Trophoblast cell (in vitro differentiated cells and primary cell): ENCODE measurements around the gene BCL2L1.

Experiments
- DNase-seq, 2 donors: peaks; one replicate each; pipeline ENCODE4 v3.0.0-alpha.2; 2016
- H2AFZ ChIP-seq: 2 replicates; pipeline ENCODE4 v1.6.1; 2013; ENCODE audit warnings: low read length, moderate library complexity, mild to moderate bottlenecking; ENCODE audit not compliant: insufficient read depth, poor library complexity
- H2AK5ac ChIP-seq: 2 replicates; pipeline ENCODE4 v1.6.1; 2013; ENCODE audit warnings: mild to moderate bottlenecking, low read length
- H2BK120ac ChIP-seq: 2 replicates; pipeline ENCODE4 v1.6.1; 2013; ENCODE audit warnings: low read length, mild to moderate bottlenecking, moderate library complexity; ENCODE audit not compliant: insufficient read depth, poor library complexity
- H2BK12ac ChIP-seq: 2 replicates; pipeline ENCODE4 v1.6.1; 2013; ENCODE audit warnings: mild to moderate bottlenecking, low read length, moderate library complexity
- H2BK5ac ChIP-seq: 2 replicates; pipeline ENCODE4 v1.6.1; 2013; ENCODE audit warnings: low read length, low read depth, moderate library complexity, mild to moderate bottlenecking; ENCODE audit not compliant: poor library complexity
- H3K14ac ChIP-seq: 2 replicates; pipeline ENCODE4 v1.6.1; 2013; ENCODE audit warnings: mild to moderate bottlenecking, low read length
- H3K18ac ChIP-seq: 2 replicates; pipeline ENCODE4 v1.6.1; 2013; ENCODE audit warnings: mild to moderate bottlenecking, low read length
- H3K23ac ChIP-seq: 2 replicates; pipeline ENCODE4 v1.6.1; 2013; ENCODE audit warnings: low read length
- H3K27ac ChIP-seq: 2 replicates; pipeline ENCODE4 v1.5.1; 2013; ENCODE audit warnings: low read depth, mild to moderate bottlenecking, inconsistent platforms, low read length, moderate library complexity
- H3K27me3 ChIP-seq: 2 replicates; pipeline ENCODE4 v1.6.1; 2013; ENCODE audit warnings: inconsistent platforms, mild to moderate bottlenecking, low read length, moderate library complexity; ENCODE audit not compliant: insufficient read depth
- H3K36me3 ChIP-seq, 2 experiments: 1 replicate in 1 of 2; 2 replicates in 1 of 2; pipeline ENCODE4 v1.6.1; 2013; ENCODE audit warnings: low read length in 2 of 2, mild to moderate bottlenecking in 2 of 2, moderate library complexity in 1 of 2; ENCODE audit not compliant: insufficient read depth in 2 of 2, control insufficient read depth in 1 of 2
- H3K4ac ChIP-seq: 2 replicates; pipeline ENCODE4 v1.6.1; 2013; ENCODE audit warnings: low read depth, mild to moderate bottlenecking, low read length, moderate library complexity
- H3K4me1 ChIP-seq, 2 experiments: 1 replicate in 1 of 2; 2 replicates in 1 of 2; pipeline ENCODE4 v1.6.1; 2013; ENCODE audit warnings: low read length in 2 of 2, mild to moderate bottlenecking in 2 of 2, moderate library complexity in 1 of 2; ENCODE audit not compliant: insufficient read depth in 2 of 2, control insufficient read depth in 1 of 2
- H3K4me2 ChIP-seq: 2 replicates; pipeline ENCODE4 v1.6.1; 2013; ENCODE audit warnings: inconsistent platforms, mild to moderate bottlenecking, low read length, moderate library complexity
- H3K4me3 ChIP-seq: 2 replicates; pipeline ENCODE4 v1.5.1; 2013; ENCODE audit warnings: mild to moderate bottlenecking, low read depth, low read length, inconsistent platforms
- H3K79me1 ChIP-seq: one replicate; pipeline ENCODE4 v1.6.1; 2013; ENCODE audit warnings: low read length
- H3K79me2 ChIP-seq: 2 replicates; pipeline ENCODE4 v1.6.1; 2013; ENCODE audit warnings: low read length, mild to moderate bottlenecking; ENCODE audit not compliant: control insufficient read depth, insufficient read depth, poor library complexity
- H3K9ac ChIP-seq: 2 replicates; pipeline ENCODE4 v1.6.1; 2013; ENCODE audit warnings: mild to moderate bottlenecking, low read length
- H3K9me3 ChIP-seq: 2 replicates; pipeline ENCODE4 v1.6.1; 2013; ENCODE audit warnings: low read depth, mild to moderate bottlenecking, control low read depth, inconsistent platforms, low read length; ENCODE audit not compliant: insufficient read depth
- H4K12ac ChIP-seq: 2 replicates; pipeline ENCODE4 v1.6.1; 2013; ENCODE audit warnings: low read depth, mild to moderate bottlenecking, low read length, moderate library complexity
- H4K8ac ChIP-seq: 2 replicates; pipeline ENCODE4 v1.6.1; 2013; ENCODE audit warnings: low read depth, mild to moderate bottlenecking, low read length, moderate library complexity
- H4K91ac ChIP-seq: one replicate; pipeline ENCODE4 v1.6.1; 2013; ENCODE audit warnings: low read depth, mild to moderate bottlenecking, low read length, moderate library complexity
- WGBS: extraction: QIAGEN DNeasy Blood & Tissue Kit; methylation state at CpG from one replicate; pipeline ENCODE4 v1.1.7; 2013; ENCODE audit warnings: missing lambda C conversion rate; ENCODE audit not compliant: insufficient read length, insufficient coverage; ENCODE audit errors: extremely low coverage; 5-methylcytosine and 5-hydroxymethylcytosine counted together

Gene BCL2L1

GRCh38 chr20:31695849-31696804 lies 26.5 kb downstream of the BCL2L1 start:
- Histone ChIP-seq H3K27ac (no peak overlapping the region), H3K36me3 (peaks cover 2 to 4% of the 10 kb centered on the region in 2 experiments), H3K4ac (no peak overlapping the region), H3K4me1 (peaks cover 9 to 14% of the 10 kb centered on the region in 2 experiments), H3K79me2 (peaks cover 2% of the 10 kb centered on the region), H3K18ac (no peak overlapping the region), H3K27me3 (no peaks in the 10 kb centered on the region), H3K23ac (no peak overlapping the region), H3K9me3 (no peaks in the 10 kb centered on the region), H3K4me2 (no peak overlapping the region), H3K4me3 (no peak overlapping the region), H4K8ac (no peak overlapping the region), H4K91ac (no peak overlapping the region), H2BK5ac (no peak overlapping the region), H4K12ac (no peak overlapping the region), H3K9ac (no peak overlapping the region), H2BK12ac (no peak overlapping the region), H2AFZ (no peak overlapping the region), H2AK5ac (no peak overlapping the region), H2BK120ac (no peak overlapping the region), H3K14ac (no peak overlapping the region), H3K79me1 (peaks cover 17% of the 10 kb centered on the region)
- no CpG with 5 or more reads among the region's 12 CpGs for WGBS
- peak; percentile 64 to 71 for DNase-seq

GRCh38 chr20:31694842-31695593 lies 27.6 kb downstream of the BCL2L1 start:
- Histone ChIP-seq H4K8ac (no peak overlapping the region), H2BK12ac (peak overlapping the region; percentile 32), H2AFZ (no peak overlapping the region), H3K79me2 (peaks cover 2% of the 10 kb centered on the region), H4K91ac (no peak overlapping the region), H3K4me1 (peaks cover 9 to 14% of the 10 kb centered on the region in 2 experiments), H3K27me3 (no peaks in the 10 kb centered on the region), H3K4me3 (no peak overlapping the region), H3K18ac (no peak overlapping the region), H3K79me1 (peaks cover 12% of the 10 kb centered on the region), H3K27ac (no peak overlapping the region), H2AK5ac (no peak overlapping the region), H3K9ac (no peak overlapping the region), H3K9me3 (no peaks in the 10 kb centered on the region), H2BK120ac (no peak overlapping the region), H3K4ac (peak overlapping the region; percentile 50), H3K23ac (no peak overlapping the region), H3K4me2 (no peak overlapping the region), H3K36me3 (peaks cover 2 to 4% of the 10 kb centered on the region in 2 experiments), H4K12ac (no peak overlapping the region), H3K14ac (no peak overlapping the region), H2BK5ac (no peak overlapping the region)
- DNase-seq: no peak
- WGBS: no CpG with 5 or more reads among the region's 5 CpGs

GRCh38 chr20:31693987-31694661 lies 28.5 kb downstream of the BCL2L1 start:
- H3K4me2 ChIP-seq: no peak overlapping the region
- H2BK120ac ChIP-seq: no peak overlapping the region
- DNase-seq: no peak
- peaks cover 2% of the 10 kb centered on the region for H3K79me2 ChIP-seq
- H2BK12ac ChIP-seq: peak overlapping the region; percentile 31
- H3K14ac ChIP-seq: no peak overlapping the region
- H3K27ac ChIP-seq: no peak overlapping the region
- H4K91ac ChIP-seq: peak overlapping the region; percentile 59
- H4K12ac ChIP-seq: no peak overlapping the region
- peak overlapping the region; percentile 73 for H3K4ac ChIP-seq
- H3K79me1 ChIP-seq: peaks cover 7% of the 10 kb centered on the region
- H3K4me3 ChIP-seq: no peak overlapping the region
- no peak overlapping the region for H2AFZ ChIP-seq
- no peaks in the 10 kb centered on the region for H3K9me3 ChIP-seq
- peaks cover 2 to 6% of the 10 kb centered on the region in 2 experiments for H3K36me3 ChIP-seq
- H3K4me1 ChIP-seq: peaks cover 6 to 9% of the 10 kb centered on the region in 2 experiments
- H4K8ac ChIP-seq: no peak overlapping the region
- H3K23ac ChIP-seq: no peak overlapping the region
- H2BK5ac ChIP-seq: no peak overlapping the region
- H3K18ac ChIP-seq: peak overlapping the region; percentile 75
- no peak overlapping the region for H3K9ac ChIP-seq
- peak overlapping the region; percentile 70 for H2AK5ac ChIP-seq
- no peaks in the 10 kb centered on the region for H3K27me3 ChIP-seq
- no CpG with 5 or more reads among the region's 4 CpGs for WGBS

GRCh38 chr20:31693402-31693801 lies 29.3 kb downstream of the BCL2L1 start:
- DNase-seq: no peak
- H3K23ac ChIP-seq: no peak overlapping the region
- no peak overlapping the region for H3K27ac ChIP-seq
- H3K9me3 ChIP-seq: no peaks in the 10 kb centered on the region
- H2BK12ac ChIP-seq: no peak overlapping the region
- H4K12ac ChIP-seq: no peak overlapping the region
- no peak overlapping the region for H2BK120ac ChIP-seq
- H3K79me2 ChIP-seq: peaks cover 2% of the 10 kb centered on the region
- H4K91ac ChIP-seq: no peak overlapping the region
- H2AK5ac ChIP-seq: no peak overlapping the region
- H2BK5ac ChIP-seq: no peak overlapping the region
- no peak overlapping the region for H4K8ac ChIP-seq
- H3K4ac ChIP-seq: peak overlapping the region; percentile 43
- no peak overlapping the region for H3K14ac ChIP-seq
- H3K79me1 ChIP-seq: peaks cover 6% of the 10 kb centered on the region
- no peaks in the 10 kb centered on the region for H3K27me3 ChIP-seq
- no peak overlapping the region for H3K9ac ChIP-seq
- H2AFZ ChIP-seq: no peak overlapping the region
- H3K4me3 ChIP-seq: no peak overlapping the region
- WGBS: no CpG with 5 or more reads among the region's 6 CpGs
- peaks cover 2 to 5% of the 10 kb centered on the region in 2 experiments for H3K36me3 ChIP-seq
- H3K4me1 ChIP-seq: peaks cover 3 to 4% of the 10 kb centered on the region in 2 experiments
- no peak overlapping the region for H3K4me2 ChIP-seq
- H3K18ac ChIP-seq: peak overlapping the region; percentile 26
